Activated CD4-positive, alpha-beta T cell treated with anti-CD3 and anti-CD28 coated beads, Interleukin-2, amount 50 U/mL, for 16 hours (primary cell): ENCODE results near the gene ZNF646.
A peak's percentile ranks its signal among the peaks of the same experiment; 100 is the strongest.
"Not testable (repeated sequence)": the region's sequence is repeated elsewhere in the genome, so short reads cannot be mapped to it uniquely, and the experiment has no call there.

Experiments
- DNase-seq: peaks from one replicate; pipeline ENCODE4 v3.0.0-alpha.2; 2020

Gene ZNF646

DNA sequence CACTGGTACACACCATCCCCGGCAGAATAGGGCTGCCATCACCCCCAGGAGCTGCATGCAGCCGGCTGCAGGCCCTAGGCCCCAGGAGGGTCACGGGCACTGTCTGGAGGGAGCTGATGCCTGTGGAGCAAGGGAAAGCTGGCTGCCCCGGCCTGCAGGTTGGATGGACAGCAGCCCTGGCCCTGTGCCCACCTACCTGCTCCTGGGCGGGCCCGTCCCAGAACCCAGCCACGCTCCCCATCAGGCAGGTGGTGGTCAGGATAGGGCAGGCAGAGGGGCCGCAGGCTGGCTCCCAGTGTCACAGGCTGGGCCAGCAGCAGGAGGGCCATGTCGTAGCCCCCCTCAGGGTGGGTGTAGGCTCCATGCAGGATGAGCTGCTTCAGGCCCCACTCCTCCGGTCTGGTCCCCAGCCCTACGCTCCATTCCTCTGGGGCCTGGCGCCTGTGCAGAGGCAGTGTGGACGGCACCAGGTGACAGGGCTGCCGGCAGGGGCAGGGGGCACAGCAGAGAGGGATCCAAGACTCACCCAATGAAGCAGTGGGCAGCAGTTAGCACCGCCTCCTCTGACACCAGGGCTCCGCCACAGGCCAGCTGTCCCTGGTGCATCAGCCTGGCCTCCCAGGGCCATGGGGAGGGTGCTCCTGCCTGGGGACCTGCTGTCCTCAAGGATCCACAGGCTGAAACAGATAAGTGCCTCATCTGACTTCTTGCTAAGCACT, 10.5 kb downstream of the ZNF646 start:
- no peak for DNase-seq

DNA sequence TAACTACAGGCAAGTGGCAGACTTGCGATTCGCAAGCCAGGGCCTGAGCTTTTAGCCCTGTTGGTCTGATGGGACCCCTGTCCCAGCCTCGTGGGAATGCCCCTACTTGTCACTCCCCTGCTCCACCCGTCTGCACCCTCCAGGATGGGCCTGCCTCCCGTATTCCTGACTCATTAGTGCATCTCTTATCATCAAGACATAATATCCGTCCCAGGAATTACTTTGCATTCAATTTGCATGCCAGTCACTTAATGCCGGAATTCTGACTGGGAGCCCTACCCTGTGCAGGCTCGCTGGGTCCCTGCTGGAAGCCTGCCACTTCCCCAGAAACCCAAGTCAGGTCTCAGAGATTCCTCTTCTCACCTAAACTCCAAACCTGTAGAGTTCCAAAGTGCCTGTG, 11.2 kb downstream of the ZNF646 start:
- no peak for DNase-seq

DNA sequence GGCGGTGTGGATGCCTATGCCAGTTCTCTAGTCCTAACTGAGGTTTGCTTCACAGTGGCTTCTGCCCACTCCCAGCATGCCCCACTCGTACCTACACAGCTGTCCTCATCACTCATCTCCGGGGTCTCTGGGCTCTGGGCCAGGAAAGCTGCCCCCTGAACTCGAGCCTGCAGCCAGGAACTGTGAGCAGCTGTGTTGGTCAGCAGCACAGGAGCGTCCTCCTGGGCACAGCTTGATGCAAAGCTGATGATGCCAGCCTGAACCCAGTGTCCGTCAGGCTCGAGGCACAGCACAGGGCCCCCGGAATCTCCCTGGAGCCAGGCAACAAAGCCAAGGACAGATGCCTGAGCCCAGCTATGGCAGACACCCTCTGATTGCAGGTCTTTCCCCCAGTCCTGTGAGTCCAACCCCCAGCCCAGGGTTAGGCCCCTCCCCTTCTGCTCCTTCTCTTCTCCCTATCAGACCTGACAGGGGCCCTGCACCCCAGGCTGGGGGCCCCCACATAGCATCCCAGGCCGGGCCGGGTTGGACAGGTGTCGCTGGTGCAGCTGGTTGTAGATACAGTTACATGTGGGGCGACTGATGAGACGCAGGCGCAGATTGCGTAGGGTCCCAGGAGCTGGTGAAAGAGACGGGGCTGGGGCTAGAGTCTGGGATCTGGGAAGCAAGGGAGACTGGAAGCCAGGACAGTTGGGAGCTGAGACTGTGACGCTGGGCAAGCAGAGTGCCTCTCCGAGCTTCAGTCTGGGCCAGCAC, 11.8 kb downstream of the ZNF646 start:
- no peak for DNase-seq

DNA sequence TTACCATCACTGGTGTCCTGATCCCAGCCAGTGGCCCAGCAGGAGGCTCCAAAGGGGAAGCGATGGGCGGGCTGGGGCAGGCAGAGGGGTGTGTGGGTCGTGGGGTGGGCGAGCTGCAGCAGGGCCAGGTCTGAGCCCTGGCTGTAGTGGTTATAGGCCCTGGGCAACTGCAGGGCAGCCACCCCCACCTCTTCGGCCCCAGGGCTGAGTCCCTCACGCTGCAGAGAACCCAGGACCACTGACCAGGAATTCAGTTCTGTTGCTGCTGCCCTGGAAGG, 12.3 kb downstream of the ZNF646 start:
- DNase-seq = no peak

DNA sequence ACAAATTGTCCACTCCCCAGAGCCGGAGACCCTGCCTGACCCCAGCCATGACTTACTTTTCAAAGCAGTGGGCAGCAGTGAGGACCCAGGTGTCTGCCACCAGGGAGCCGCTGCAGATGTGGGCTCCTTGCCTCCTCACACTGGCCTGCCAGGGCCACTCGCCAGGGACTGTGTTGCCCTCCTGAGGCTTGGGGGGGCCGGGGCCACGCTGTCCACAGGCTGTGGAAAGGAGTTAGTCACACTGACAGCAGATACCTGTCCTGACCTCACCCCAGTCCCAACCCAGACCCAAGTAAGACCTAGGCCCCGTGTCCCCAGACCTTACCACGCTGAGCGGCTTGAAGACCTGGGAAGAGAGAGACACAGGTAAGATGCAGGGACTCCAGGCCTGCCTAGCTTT, 13.3 kb downstream of the ZNF646 start:
- no peak for DNase-seq

DNA sequence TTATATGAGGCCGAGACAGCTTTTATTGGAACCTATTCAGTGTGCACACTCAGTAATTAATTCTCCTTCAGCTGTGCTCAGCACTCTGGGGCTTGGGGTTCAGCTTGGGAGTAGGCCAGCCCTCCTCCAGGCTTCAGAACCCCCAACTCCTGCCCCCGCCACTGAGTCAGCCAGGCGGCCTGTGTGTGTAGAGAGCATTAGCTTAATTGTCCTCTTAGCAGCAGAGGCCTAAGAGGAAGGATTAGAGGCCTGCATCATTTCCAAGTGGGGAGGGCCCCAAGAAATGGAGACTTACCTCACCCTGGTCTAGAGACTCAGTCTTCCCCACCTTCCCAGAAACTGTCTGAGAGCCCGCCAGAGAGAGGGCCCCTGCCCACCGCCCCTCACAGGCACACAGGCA, 13.7 kb downstream of the ZNF646 start:
- DNase-seq = no peak

DNA sequence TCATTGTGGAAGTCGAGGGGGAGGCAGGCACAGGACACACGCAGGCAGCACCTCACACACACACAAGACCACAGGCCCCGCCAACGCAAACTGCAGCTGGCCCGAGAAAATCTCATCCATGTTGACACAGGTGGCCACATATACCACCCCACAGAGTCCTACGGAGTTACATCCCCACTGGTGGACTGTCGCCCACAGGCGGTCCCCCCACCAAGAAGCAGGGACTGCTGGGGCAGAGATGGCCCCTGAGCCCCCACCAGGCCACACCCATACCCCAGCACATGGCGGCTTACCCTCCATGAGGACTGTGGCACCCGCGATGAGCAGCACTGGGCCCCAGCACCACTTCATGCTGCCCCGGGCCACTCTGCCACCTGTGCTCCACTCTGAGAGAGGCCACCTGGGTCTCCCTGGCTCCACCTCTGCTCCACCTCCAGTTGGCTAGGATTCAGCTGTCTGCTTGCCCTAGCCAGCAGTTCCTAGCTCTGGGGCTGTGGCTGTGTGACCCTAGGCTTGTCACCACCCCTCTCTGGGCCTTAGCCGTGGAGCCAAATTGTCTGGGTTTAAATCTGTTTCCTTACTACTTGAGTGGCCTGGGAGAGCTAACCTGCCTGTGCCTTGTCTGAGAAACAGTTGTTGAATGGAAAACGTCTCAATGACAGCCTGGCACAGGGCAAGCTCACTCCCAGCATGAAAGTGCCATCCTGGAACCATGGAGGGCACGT, 14.4 kb downstream of the ZNF646 start, which contains the start of gene PRSS53:
Gene PRSS53 (minus strand): TSS at position 485 of the 725 bp plus-strand sequence. CDS start 134 bp downstream, at position 351.
- no peak for DNase-seq

DNA sequence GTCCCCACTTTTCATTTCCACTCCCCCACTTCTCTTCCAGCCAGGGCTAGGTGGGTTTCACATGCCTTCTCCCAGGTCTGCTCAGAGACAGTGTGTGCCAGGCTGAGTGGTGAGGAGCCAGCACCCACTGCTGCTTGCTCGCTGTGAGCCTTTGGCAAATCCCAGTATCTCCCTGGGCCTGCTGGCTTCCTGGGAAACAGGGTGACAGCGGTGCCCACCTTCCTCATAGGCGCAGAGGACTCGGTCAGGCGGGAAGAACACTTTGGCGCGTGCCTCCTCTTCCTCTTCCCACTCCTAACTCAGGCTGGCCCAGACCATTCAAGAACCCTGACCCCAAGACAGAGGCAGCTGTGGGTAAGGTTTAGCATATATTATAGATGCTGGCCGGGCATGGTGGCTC, 15.0 kb downstream of the ZNF646 start:
- no peak for DNase-seq

DNA sequence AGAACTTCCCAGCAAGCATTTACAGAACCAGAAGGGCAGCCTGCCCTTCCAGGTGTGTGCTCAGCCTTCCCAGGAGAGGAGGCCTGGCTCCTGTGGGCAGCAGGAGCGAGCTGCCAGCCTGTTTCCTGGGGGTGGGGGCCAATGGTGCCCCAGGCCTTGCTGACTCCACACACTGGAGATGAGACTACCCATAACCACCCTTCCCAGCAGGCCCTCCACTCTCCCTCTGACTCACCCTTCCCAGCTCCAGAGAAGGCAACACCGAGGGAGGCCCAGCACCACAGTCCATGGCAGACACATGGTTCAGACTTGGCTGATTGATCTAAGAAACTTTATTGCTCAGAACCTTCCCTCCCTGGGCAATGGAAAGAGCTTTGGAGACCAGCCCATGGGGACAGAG, 16.3 kb downstream of the ZNF646 start:
- no peak for DNase-seq

DNA sequence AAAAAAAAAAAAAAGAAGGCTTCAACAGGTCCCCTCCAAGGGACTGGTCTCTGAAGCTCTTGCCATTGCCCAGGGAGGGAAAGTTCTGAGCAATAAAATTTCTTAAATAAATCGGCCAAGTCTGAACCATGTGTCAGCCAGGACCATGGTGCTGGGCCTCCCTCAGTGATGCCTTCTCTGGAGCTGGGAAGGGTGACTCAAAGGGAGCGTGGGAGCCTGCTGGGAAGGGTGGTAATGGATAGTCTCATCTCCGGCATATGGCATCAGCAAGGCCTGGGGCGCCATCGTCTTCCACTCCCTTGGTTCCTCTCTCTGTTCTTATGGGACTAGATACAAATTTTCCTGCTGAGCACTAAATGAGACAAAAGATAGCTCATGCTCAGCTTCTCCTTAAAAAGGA, 18.1 kb downstream of the ZNF646 start:
- DNase-seq = no peak

DNA sequence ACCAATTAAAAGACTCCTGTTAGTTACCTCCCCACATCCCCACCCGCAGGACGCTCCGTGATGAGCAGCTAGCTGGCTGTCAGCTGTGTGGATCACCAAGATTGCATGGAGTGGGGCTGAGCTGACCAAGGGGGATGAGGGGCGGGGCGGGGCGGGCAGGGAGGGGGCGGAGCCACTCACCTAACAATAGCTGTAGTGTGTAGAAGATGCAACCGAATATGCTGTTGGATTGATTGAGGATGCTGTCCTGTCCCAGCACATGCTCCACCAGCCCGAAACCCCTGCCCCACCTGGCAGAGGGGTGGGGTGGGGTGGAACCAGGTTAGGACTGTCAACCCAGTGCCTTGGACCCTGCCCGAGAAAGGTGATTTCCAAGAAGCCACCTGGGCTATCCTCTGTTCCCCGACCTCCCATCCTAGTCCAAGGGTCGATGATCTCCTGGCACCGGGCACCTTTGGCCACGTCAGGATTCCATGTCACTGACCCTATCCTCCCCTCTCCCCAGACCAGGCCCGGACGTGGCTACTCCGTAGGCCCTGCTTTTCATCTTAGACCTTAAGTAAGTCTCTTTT, 19.0 kb downstream of the ZNF646 start:
- no peak for DNase-seq

DNA sequence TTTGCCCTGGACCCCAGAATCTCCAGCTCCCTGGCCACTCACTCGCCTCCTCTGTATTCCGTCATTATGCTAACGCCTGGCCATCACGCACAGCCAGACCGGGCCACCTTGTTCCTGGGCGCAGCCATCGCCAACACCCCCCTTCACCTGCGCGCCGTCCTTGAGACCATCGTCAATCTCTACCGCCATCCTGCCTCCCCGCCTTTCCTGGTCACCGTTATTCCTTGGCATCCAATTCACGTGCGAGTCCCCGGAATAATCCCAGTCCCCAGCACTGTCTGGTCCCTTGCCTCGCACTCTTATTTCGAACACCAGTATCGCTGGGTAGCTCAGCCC, 19.8 kb downstream of the ZNF646 start:
- DNase-seq = no peak

DNA sequence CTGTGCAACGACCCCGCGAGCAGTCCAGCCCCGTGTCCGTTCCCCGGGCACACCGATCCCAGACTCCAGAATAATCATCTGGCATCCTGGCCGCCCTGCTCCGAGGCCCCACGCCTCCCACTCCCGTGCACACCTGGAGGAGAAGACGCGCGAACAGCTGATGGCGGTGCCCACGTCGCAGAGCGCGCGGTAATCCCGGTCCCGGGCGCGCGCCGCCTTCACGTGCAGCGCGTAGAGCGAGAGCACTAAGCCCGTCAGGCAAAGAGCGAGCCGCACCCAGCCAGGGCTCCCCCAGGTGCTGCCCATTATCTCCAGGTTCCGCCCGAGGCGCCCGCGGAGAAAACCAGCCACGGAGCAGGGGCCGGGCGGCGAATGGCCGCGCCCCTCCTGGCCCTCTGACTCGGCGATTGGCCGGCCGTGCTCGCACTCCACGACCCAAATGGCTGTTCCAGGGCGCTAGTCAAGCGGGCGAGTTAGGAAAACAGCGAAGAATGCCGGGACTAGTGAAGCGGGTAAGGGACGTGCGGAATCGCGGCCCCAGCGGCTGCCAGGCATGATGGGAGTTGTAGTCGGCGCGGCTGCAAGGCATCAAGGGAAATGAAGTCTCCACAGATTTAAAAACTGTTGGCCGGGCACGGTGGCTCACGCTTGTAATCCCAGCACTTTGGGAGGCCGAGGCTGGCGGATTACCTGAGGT, 20.4 kb downstream of the ZNF646 start, which contains the start of gene VKORC1:
Gene VKORC1 (minus strand): TSS at position 374 of the 697 bp plus-strand sequence. CDS start 68 bp downstream, at position 306.
- peak; percentile 96 for DNase-seq

DNA sequence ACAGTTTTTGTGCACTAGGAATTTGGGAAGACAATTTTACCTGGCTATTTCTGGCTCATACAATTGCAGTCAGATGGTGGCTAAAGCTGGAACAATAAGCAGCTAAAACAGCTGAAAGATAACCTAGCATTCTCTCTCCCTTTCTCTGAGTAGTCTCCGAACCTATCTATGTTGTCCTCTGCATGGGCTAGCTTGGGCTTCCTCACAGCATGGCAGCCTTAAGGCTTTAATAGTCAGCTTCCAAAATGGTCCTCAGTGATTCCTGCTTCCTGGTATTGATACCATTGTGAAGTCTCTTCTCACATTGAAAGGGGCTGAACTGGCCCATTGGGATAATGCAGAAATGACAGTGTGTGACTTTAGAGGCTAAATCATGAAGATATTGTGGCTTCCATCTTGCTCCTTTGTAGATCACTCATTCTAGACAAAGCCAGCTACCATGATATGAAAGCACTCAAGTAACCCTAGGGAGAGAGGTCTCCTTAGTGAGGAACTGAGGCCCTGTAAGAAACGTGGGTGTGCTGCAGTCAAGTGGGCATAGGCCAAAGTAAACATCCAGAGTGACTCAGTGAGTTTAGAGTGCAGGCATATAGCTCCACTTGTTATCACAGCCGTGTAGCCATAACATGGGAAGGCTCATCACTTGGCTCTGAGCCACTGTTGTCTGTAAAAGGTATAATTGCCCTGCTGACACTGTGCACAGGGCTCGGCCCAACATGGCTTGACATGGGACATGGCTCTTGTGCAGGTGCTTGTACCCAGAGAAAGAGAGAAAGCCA, 25.8 kb downstream of the ZNF646 start:
- no peak for DNase-seq

DNA sequence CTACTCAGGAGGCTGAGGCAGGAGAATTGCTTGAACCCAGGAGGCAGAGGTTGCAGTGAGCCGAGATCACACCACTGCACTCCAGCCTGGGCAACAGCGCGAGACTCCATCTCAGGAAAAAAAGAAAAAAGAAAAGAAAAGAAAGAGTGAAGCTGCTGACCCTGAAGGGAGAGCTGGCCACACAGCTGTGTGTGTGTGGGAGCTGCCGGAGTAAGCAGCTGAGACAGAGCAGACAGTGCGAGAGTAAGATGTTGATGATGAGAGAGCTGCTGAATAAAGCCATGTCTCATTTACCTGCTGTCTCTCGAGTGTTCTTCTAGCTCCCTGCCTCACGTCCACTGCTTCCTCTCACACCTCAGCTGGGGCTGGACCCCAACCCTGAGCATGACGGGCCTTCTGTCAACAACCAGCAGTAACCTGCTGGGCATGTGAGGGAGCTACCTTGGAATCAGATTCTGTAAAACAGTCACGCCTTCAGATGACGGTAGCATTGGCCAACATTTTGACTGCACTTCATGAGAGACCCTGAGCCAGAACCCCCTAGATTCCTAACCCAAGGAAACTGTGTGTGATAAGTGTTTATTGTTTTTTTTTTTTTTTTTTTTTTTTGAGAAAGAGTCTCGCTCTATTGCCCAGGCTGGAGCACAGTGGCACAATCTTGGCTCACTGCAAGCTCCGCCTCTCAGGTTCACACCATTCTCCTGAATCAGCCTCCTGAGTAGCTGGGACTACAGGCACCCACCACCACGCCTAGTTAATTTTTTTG, 26.8 kb downstream of the ZNF646 start:
- DNase-seq = not testable (repeated sequence)

DNA sequence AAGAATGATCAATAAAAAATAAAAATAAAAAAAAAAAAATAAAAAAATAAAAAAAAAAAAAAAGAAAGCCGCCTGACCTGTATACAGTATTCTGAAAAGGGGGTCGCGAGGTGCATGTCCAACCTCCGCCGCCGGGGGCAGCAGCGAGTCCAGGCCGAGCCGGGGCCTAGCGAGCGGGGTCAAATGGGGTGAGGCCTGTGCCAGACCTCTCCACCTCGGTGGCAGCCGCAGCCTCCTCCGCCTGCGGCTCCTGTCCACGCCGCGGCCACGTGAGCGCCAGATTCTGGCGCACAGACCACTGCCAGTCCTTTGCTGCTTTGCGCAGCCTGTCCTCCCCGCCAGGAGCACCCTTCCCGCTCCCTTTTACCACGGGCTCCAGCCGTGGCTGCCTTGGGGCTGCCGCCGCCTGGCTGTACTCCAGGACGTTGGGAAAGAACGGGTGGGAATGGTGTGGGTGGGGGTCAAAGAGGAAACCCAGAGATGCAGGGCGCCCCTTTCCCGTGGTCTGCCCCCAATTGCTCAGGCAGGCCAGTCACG, 31.5 kb downstream of the ZNF646 start:
- peak; percentile 87 for DNase-seq

DNA sequence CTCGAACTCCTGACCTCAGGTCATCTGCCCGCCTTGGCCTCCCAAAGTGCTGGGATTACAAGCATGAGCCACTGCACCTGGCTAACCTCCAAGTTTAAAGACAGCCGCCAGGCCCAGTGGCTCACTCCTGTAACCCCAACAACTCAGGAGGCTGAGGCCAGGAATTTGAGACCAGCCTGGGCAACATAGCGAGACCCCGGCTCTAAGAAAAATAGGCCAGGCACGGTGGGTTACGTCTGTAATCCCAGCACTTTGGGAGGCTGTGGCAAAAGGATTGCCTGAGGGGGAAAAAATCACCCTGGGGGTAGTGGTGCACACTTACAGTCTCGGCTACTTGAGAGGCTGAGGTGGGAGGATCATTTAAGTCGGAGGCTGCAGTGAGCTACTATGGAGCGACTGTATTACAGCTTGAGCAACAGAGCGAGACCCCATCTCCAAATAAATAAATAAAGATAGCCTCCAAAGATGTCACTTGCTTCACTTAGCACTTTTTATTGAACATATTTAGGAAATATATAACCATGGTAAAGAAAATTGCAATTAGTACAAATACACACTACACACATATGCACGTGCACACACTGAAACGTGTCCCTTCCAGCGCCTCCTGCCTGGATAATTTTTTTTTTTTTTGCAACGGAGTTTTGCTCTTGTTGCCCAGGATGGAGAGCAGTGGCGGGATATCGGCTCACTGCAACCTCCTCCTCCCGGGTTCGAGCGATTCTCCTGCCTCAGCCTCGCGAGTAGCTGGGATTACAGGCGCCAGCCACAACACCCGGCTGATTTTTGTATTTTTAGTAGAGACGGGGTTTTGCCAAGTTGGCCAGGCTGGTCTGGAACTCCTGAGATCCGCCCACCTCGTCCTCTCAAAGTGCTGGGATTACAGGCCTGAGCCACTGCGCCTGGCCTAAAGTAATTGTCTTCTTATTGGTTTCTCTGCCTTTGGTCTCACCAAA, 32.6 kb downstream of the ZNF646 start:
- DNase-seq = no peak

DNA sequence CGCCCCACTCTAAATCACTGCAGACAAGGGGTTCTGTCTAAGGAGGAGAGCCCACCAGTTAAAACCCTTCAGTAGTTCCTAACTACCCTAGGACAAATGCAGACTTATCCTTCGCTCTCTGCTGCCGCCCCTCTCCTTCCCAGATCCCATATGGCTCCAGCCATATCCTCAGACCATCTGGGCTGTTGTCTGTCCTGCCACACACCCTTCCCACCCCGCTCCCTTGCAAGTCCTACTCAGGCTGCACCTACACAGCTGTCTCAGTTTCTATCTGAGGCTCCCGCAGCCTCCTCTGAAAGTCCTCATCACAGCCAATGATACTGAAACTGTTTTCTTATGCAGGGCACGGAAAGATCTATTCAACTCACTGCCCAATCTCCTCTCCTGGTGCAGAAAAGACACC, 33.2 kb downstream of the ZNF646 start:
- peak; percentile 68 for DNase-seq

DNA sequence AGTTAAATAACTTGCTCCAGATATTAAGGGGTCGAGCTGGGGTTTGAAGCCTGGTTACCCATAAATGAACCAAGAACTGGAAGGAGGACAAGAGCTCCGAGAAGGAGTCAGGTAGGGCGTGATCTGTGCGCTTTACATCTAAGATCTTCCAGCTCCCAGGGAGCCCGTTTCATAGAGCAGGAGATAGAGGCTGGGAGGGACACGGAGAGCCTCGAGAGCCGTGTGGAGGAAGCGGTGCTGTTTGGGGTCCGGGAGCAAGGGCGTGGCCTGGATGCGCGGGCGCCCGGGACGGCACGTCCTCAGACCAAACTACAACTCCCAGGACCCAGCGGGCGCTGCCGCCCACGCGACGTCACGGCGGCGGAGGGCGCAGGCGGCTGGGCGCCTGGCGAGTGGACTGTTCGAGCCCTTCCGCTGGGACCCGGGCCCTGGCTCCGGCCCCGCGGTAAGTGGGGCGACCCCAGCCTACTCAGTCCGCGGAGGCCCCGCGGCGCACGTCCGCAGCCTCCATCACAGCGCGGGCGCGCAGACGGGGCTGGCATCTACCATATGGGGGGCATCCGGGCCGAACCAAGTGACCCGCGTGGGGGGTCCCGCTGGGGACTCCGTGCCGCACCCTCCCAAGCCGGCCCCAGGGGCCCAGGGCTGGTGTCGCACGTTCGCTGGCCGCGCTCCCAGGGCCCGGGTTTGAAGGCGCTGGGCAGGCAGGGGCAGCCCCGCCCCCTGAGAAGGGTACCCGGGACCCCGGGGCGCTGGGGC, 34.0 kb downstream of the ZNF646 start, which contains the start of gene BCKDK:
Gene BCKDK (plus strand): TSS at position 352 of the 759 bp plus-strand sequence. CDS start 838 bp downstream, outside the sequence.
- peak; percentile 85 for DNase-seq
